ENCODE data around the gene AP1S2. TPM values are rescaled to one million over a fixed set of nuclear protein-coding genes. Genes with fewer than 3 reads are reported as not detected.

Gene AP1S2
- total and polyA plus RNA-seq, 2 of the 8 experiments (the other 6 are each of a cell fraction or from before 2014, with no cell fraction given), result 88.2 to 237 TPM

DNA sequence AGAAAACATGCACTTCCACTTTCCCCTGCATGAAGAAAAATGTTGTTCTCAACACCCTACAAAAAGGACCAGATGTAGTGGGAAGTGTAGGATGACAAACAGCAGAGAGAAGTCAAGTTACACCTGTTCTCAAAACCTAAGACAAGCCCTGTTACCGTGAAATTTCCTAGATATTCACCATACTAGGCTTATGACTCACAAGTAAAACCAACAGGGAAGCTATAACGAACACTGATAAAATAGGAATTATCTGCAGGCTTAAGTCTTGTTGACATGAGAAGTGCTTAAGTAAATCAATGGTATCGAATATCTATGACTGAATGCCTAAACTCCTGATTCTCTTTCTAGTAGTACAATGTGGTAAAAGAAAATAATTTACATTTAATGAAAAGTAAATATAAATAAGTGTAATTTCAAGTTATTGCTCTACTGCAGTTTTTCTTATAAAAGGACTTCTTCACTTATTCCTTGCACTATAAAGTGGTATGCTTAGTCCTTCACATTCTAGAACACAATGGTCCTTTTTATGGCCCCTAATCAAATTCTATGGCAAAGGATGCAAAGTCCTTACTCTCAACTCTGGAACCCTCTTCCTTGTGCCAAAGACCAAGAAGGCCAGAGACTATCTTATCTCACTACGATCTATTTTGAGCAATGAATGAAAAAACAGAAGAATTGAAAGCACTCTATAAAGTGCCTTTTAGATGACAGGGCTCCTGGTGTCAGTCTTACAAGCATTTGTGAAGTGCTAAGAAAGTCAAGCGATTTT, 19.6 kb downstream of the AP1S2 start:
- no peak overlapping the region for H4K8ac ChIP-seq (ENCODE audit: extremely low read depth, insufficient read depth, low read length)
- WGBS, 2 experiments (ENCODE audit: extremely low coverage in 1 of 2, insufficient coverage in 1 of 2, insufficient read length in 1 of 2, insufficient replicate concordance in 2 of 2, low coverage in 1 of 2, low lambda C conversion rate in 2 of 2, missing lambda C conversion rate in 1 of 2), result 90% methylated on average over 5 of the region's 5 CpGs; no CpG with 5 or more reads in 1 of the 2 experiments
- H2BK120ac ChIP-seq (replicated peaks; ENCODE audit: low read depth, low read length), result no peak overlapping the region
- H3K4me1 ChIP-seq (replicated peaks in 1 of 4; ENCODE audit: control insufficient read depth in 3 of 4, insufficient read depth in 4 of 4, low read length in 3 of 4), result peaks cover 0 to 2% (median 0%) of the 10 kb centered on the region in 4 experiments; a peak in 2 of 7 replicates
- H3K9me3 ChIP-seq (ENCODE audit: insufficient read depth in 2 of 2, low read depth in 1 of 2, low read length in 1 of 2), result no peaks in the 10 kb centered on the region
- no peak overlapping the region for H4K5ac ChIP-seq (ENCODE audit: insufficient read length, low read depth, low read length)
- H3K56ac ChIP-seq (replicated peaks; ENCODE audit: insufficient read length, low read depth, low read length), result no peak overlapping the region
- H3K23me2 ChIP-seq (ENCODE audit: low read depth, low read length), result no peaks in the 10 kb centered on the region
- DNase-seq (ENCODE audit: low read depth in 1 of 2, low spot score in 2 of 2) (no peak), FAIRE-seq (no peak)
- no peak overlapping the region for H4K91ac ChIP-seq (replicated peaks; ENCODE audit: insufficient read length, low read length)
- no peak overlapping the region for H3K4me3 ChIP-seq (ENCODE audit: extremely low read depth in 1 of 4, insufficient read depth in 2 of 4, low read depth in 3 of 4, low read length in 4 of 4)
- H3K79me1 ChIP-seq (ENCODE audit: low read depth, low read length), result no peaks in the 10 kb centered on the region
- peaks cover 0 to 54% of the 10 kb centered on the region in 2 experiments; a peak in 2 of 4 replicates for H3K79me2 ChIP-seq (ENCODE audit: control insufficient read depth in 1 of 2, insufficient read depth in 2 of 2, low read length in 2 of 2)
- no peak overlapping the region for H2BK5ac ChIP-seq (ENCODE audit: low read depth, low read length)
- H2AK5ac ChIP-seq (ENCODE audit: low read depth, low read length), result no peak overlapping the region
- H3K18ac ChIP-seq (ENCODE audit: extremely low read depth, low read length), result no peak overlapping the region
- ChIA-PET CTCF (ENCODE audit: partially characterized antibody) (interaction anchor here (1.3 to 1.9 kb wide), 2 partner anchors 14 to 19 kb away, joined by 6 to 10 read pairs; no protein-coding TSS in a partner anchor), POLR2A (ENCODE audit: partially characterized antibody) (interaction anchor here (0.8 kb wide), 1 partner anchor 14 kb away, joined by 4 read pairs; no protein-coding TSS in a partner anchor)
- H3K23ac ChIP-seq (ENCODE audit: insufficient read length), result no peak overlapping the region
- no peak overlapping the region for H3K4ac ChIP-seq (replicated peaks; ENCODE audit: insufficient read length, low read depth, low read length)
- H2BK20ac ChIP-seq (ENCODE audit: low read length), result no peak overlapping the region
- H3K36me3 ChIP-seq (ENCODE audit: control insufficient read depth in 2 of 4, insufficient read depth in 4 of 4, low read length in 3 of 4), result peaks cover 0 to 67% (median 3%) of the 10 kb centered on the region in 4 experiments; a peak in 2 of 8 replicates
- no peak overlapping the region for H2AFZ ChIP-seq (ENCODE audit: low read length)
- no peak overlapping the region for H3K27ac ChIP-seq (ENCODE audit: low read depth, low read length)
- no peak overlapping the region for H3K9ac ChIP-seq (replicated peaks in 1 of 4; ENCODE audit: extremely low read depth in 1 of 4, low read depth in 3 of 4, low read length in 3 of 4)
- H3K27me3 ChIP-seq (replicated peaks in 1 of 4; ENCODE audit: control insufficient read depth in 3 of 4, extremely low read depth in 1 of 4, insufficient read depth in 3 of 4, low read length in 3 of 4), result no peaks in the 10 kb centered on the region
- peaks cover 0 to 2% of the 10 kb centered on the region in 2 experiments for H4K20me1 ChIP-seq (replicated peaks in 1 of 2; ENCODE audit: control insufficient read depth in 1 of 2, insufficient read depth in 2 of 2, low read length in 2 of 2)
- H2BK15ac ChIP-seq (ENCODE audit: low read length), result no peak overlapping the region
- H2BK12ac ChIP-seq (ENCODE audit: low read depth, low read length), result no peak overlapping the region
- no peak overlapping the region for H3K14ac ChIP-seq (ENCODE audit: insufficient read length)
- H3K4me2 ChIP-seq (ENCODE audit: insufficient read depth in 1 of 2, low read depth in 2 of 2, low read length in 2 of 2), result no peak overlapping the region
- TF ChIP-seq YY1 (IDR thresholded peaks at IDR 0.05; ENCODE audit: low read depth, low read length) (no peak), ATF2 (IDR thresholded peaks at IDR 0.05; ENCODE audit: low read length) (no peak), E2F6 (IDR thresholded peaks at IDR 0.05) (no peak), TAF1 (IDR thresholded peaks at IDR 0.05; ENCODE audit: low read depth, low read length) (no peak), CHD1 (IDR thresholded peaks at IDR 0.05; ENCODE audit: low read depth, low read length) (no peak), KDM5A (IDR thresholded peaks at IDR 0.05; ENCODE audit: low read length) (no peak), SIN3A (conservative IDR thresholded peaks at IDR 0.05 in 1 of 2, IDR thresholded peaks at IDR 0.05 in 1 of 2; ENCODE audit: low read depth in 1 of 2, low read length in 2 of 2) (no peak), MAFK (IDR thresholded peaks at IDR 0.05; ENCODE audit: low read depth, low read length) (no peak), POU5F1 (IDR thresholded peaks at IDR 0.05; ENCODE audit: low read depth, low read length) (no peak), TEAD4 (IDR thresholded peaks at IDR 0.05; ENCODE audit: low read depth, low read length) (no peak)
